ENCODE results near the gene SCN8A.
"Not testable (repeated sequence)": the region's sequence is repeated elsewhere in the genome, so short reads cannot be mapped to it uniquely, and the experiment has no call there.

Gene SCN8A

DNA sequence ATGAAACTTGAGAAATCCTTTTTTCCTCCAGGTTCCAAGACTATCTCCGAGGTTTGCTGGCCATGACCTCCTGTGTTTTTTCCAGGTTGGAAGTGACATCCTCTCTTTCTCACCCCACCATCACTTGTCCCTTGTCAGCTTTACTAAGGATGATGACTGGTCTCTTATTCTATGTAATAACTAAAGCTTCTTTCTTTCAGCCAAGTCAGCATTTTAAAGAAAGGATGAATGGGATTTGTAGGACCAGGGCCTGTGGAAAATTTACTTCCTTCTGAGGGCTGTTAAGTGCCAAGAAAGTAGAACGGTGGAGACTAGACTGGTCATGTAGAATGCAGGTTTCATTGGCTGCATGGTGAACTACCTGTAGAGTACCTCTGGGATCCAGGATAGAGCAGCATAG lies 183.9 kb downstream of the SCN8A start:
- no peak for DNase-seq

DNA sequence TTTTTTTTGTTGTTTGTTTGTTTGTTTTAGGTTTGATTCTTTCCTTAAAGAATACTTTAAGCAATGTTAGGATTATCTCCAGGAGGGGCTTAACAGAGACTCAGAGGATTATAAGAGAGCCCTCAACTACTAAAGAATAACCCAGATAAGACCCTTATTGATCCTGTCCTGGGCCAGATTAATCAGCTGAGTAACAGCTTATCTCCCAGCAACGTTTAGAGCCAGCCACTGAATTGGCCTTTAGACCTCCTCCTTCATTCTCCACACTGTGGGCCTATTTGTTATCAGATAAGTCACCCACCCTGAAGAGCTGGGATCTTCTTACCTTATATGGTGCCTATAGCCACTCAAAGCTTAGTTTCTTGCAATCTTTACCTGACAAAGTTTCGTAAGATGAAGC lies 186.4 kb downstream of the SCN8A start:
- DNase-seq, result no peak

DNA sequence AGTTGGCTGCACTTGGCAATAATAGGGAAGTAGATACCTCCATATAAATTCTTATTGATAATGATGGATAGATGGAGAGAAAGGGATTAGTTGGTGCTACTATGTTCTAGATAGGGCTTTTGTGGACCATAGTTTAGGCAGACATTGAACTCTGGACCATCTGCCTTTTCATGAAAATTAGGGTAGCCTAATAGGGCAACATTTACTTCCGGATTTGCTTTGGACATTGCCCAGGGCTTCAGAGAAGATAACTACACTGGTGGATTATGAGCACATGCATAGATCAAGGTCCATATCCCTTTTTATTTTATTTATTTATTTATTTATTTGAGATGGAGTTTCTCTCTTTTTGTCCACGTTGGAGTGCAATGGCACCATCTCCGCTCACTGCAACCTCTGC lies 186.9 kb downstream of the SCN8A start:
- DNase-seq, result no peak

DNA sequence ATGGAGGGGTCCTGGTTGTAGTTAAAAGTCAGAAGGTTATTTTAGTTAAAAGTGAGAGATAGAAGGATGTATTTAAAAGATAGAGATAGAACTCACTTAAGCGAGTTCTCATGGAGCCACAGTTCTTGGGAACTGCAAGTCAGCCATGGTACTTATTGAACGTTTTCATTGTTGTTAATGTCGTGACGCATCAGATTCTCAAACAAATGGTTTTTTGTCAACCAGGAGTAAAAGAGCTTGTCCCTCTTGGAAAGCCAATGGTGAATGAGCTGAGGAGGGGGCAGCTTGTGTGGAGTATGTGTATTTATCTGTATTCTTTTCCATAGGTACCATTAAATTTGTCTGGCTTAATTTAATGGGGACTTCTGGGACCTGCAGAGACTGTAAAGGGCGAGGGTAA lies 188.8 kb downstream of the SCN8A start:
- no peak for DNase-seq

DNA sequence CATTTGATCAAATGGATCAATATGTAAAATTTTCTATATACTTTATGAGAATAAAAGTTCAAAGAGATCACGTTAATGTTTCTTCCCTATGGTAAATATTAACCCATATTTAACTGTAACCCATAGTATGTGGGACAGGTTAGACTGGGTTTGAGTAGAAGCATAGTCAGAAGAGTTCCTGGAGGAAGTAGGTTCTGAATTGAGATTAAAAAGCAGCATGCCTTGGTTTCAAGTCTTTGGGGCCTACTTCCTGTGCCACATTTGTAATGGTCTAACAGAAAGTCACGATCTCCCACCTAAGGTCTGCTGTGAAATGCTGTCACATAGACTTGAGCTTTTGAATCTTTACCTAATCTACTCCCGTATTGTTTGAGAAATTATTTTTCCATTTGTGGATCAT lies 193.7 kb downstream of the SCN8A start:
- no peak for DNase-seq

DNA sequence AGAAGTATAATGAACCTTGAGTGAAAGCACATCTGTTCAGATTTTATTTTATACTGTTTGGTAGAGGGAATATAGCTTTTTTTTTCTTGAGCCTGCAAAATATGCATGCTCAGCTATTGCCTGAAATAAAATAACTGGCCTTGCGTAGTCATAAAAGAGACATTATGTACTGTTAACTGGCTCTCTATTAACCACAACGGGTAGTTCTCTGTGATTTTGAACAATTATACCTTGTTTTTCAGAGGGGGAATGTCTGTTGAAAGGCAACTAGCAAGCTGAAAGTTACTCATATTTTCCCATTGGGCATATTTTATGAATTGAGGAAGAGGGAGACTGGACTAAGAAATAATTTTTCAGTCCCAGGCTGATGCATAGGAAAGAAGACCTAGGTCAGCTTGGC lies 194.9 kb downstream of the SCN8A start:
- DNase-seq, result no peak

DNA sequence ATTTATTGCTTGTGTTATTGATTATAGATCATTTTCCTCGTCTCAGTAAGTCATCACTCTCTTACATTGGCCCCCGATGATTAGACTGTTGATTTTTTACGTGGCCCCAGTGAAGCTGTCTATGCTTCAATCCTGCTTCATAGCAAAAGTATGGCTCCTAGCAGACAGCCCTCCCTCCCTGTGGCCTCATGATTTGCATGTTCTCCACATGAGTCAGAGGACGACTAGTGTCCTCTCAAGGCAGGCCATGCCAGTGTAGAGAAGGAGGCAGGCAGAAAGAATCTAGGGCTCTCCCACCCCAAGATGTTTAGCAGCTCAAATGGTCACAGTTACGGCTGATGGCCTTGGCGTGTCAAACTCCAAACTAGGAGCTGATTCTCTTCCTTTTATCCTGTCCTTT lies 197.8 kb downstream of the SCN8A start:
- no peak for DNase-seq

DNA sequence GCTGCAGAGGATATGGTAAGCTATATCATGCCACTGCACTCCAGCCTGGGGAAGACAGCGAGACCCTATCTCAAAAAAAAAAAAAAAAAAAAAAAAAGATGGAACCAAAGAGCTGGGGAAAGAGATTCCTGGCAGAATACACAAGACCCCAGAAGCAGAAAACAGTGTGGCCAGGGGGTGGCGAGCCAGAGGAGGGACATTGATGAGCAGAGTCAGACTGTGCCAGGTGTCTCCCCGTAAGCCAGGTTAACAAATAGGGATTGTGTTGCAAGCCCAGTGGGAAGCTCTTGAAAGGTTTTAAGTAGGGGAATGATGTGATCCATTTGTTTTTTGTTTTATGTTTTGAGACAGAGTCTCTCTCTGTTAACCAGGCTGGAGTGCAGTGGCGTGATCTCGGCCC lies 201.4 kb downstream of the SCN8A start:
- no peak for DNase-seq

DNA sequence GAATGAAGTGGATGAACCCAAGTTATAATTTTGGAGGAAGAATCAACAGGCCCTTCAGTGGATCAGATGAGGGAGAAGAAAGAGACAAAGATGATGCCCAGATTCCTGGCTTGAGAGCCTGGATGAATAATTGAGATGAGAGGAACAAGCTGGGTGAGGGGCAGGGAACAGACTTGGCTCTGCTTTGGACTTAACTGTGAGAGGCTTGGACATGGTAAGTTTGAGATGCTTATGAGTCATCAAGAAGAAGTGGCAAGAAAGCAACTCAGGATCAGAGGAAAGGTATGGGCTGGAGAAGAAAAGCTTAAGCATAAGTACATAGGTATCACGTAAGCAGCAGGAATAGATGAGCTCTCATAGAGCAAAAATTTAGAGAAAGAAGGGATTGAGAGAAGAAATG lies 202.2 kb downstream of the SCN8A start:
- no peak for DNase-seq

DNA sequence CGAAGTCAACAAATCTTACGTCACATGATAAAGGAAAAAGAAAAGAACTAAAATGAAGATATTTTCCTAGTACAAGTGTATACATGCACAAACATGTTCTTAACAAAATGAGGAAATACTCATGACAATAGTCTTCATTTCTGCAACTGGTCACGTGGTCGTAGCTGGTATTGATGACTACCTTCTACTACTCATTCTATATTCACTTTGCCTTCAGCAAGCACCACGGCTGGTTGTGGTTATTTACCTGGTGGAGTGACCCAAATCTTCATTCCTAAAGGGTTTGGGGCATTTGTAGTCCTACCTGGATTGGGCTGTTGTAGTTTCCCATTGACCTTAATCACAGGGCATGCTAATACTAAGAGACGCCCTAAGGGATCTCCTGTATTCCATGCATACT lies 206.3 kb downstream of the SCN8A start:
- DNase-seq, result no peak

DNA sequence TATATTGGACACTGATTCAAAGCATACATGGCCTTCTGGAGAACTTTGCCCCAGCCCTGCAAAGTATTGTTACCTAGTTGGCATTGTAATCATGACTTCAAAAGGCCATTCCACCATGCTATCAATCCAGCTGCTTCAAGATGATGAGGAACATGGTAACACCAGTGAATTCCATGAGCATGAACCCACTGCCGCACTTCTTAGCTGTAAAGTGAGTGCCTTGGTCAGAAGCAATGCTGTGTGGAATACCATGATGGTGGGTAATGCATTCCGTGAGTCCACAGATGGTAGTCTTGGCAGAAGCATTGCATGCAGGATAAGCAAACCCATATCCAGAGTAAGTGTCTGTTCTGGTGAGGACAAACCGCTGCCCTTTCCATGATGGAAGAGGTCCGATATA lies 207.0 kb downstream of the SCN8A start:
- not testable (repeated sequence) for DNase-seq

DNA sequence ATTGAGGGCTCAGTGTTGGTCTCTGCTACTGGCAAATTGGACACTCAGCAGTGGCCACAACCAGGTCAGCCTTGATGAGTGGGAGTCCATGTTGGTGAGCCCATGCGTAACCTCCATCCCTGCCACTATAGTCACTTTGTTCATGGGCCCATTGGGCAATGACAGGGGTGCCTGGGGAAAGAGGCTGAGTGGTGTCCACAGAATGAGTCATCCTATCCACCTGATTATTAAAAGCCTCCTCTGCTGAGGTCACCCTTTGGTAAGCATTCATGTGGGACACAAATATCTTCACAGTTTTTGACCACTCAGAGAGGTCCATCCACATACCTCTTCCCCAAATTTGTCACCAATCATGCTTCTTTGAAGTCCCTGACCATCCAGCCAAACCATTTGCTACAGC lies 207.5 kb downstream of the SCN8A start:
- DNase-seq, result no peak

DNA sequence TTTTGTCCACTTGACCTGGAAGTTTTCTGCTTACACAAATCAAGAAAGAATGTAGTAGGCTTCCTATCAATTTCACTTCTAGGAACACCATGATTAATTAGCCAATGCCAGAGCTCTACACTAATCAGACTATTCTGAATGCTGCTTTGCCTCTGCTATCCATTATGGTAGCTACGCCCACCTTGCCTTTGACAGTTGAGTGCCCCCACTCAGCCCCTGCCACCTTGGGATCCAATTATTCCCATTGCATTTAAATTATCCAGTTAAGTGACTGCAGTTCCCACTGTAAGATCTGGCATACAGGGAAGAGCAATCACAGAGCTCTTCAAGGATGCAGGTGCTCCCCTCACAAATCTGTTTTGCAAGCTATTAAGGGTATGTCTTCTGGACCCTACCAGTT lies 210.0 kb downstream of the SCN8A start:
- DNase-seq, result no peak

DNA sequence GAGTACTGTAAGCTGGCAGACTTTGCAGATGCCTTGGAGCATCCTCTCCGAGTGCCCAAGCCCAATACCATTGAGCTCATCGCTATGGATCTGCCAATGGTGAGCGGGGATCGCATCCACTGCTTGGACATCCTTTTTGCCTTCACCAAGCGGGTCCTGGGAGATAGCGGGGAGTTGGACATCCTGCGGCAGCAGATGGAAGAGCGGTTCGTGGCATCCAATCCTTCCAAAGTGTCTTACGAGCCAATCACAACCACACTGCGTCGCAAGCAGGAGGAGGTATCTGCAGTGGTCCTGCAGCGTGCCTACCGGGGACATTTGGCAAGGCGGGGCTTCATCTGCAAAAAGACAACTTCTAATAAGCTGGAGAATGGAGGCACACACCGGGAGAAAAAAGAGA lies 215.9 kb downstream of the SCN8A start:
- no peak for DNase-seq

DNA sequence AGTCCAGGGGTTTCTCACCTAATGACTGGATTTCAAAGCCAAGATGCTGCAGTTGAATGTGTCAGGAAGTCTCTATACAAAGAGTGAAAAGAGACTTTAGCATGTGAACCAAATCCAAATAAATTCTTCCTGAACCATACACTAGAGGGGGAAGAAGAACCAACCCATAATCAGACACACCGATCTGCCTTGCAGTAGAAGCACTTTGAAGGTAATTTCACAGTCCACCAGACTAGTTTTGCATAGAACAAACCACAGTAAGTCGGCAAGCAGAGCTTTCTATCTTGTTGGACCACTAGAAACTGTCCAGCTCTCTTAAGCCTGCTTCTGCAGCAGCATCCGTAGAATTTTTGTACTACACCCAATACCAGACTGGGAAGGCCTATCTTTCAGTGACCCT lies 218.2 kb downstream of the SCN8A start:
- DNase-seq, result no peak

DNA sequence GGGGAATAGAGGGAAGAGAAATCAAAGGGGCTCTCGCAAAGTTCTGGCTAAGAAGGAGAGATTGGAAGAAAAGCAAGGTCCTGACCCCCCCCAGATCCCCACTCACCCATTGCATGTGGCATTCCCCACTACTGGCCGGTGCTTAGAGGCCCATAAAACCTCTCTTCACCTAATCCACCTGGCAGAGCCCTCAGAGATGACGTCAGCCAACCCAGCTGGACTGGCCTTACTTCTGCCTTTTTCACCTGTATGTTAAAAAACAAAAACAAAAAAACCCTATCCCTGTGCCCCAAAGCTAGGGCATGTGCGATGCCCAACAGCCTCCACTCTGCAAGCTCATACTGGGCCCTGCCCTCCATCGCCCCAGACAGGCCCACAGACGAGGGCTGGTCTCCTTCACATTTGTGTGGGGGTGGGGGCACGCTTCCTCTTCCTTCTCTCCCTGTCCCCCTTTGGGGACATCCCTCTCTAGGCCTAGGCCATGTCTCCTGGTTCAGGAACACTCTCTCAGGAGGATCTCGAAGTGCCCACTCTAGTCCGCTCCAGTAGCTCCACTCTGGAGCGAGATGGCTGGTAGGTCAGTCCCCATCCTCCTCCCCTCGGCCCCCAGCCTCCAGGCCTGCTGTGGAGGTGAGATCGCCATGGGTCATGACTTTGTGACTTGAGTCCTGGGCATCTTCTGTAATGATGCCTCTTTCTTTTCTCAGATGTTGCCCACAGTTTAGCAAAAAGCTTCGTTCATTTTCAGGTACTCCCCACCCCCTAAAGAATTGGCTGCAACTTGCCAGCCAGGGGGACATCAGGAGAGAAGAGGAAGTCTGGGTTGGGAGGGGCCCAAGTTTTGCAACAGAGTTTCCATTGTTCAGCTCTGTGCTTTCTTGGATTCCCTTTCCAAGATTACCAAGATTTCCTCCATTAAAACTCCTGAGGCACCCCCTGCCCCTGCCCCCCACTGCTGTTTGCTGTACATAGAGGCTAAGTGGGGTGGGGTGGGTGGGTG lies 220.5 kb downstream of the SCN8A start:
- no peak for DNase-seq

DNA sequence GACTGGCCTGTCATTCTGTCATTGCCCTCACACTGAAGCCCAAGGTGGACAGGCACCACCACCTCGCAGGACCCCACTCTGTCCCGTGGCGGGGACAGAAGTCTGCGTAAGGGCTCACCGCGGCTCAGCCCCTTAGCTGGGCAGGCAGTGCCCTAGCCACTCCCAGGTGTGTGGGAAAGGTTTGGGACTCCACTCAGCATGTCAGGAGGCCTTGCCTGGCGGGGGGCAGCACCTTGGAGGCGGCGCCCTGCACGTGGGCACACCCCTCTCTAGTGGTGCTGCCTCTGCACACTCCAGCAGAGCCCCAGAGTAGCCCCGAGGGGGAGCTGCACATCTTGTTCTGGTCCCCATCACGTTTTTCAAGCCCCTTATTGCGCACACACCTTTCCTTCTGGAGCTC lies 221.8 kb downstream of the SCN8A start:
- no peak for DNase-seq

DNA sequence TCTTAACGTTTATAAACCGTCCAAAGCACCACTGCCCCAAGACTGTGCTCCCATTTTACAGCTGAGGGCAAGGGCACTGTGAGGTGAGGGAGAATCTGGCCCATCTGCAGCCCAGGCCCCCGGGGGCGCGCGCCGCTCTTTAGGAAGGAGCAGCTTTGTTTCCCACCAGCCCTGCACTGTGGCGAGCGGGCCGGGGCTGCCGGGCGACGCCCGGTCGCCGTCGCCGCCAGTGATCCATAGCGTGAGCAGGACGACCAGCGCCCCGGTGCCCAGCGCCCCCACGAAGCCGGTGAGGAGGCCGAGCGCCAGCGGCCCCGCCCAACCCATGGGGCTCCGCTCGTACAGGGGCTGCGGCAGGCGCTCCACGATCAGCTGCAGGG lies 222.9 kb downstream of the SCN8A start:
- no peak for DNase-seq

DNA sequence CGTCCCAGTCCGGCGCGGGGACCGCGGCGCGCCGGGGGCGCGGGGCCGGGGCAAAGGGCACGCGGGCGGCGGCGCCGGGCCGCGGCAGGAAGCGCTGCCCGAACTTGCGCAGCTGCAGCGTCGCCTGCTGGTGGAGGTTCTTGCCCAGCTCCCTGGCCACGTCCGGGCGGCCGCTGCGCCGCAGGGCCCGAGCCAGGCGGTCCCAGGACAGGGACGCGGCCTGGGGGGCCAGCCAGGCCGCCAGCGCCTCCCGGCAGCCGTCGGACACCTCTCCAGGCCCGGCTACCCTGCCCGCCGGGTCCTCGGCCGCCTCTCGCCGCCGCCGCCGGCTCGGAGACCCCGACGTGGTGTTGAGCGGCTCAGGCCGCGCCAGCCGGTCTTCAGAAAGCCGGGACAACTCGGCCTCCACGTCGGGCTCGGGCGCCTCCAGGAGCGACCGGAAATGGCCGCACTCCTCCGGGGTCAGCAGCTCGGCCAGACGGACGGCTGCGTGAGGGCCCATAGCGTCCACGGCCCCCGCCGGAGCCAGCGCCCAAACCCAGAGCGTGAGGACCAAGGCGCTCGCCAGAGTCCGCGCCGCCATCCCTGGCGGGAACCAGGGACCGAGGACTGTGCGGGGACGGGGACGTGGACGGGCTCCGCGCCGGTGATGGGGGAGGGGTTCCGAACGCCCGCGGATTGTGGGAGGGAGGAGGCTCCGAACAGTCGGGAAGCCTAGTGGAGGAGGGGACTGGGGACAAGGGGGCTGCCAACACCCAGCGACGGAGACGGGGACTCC lies 223.5 kb downstream of the SCN8A start:
- DNase-seq, result peak; percentile 12 to 65 (median 36)

DNA sequence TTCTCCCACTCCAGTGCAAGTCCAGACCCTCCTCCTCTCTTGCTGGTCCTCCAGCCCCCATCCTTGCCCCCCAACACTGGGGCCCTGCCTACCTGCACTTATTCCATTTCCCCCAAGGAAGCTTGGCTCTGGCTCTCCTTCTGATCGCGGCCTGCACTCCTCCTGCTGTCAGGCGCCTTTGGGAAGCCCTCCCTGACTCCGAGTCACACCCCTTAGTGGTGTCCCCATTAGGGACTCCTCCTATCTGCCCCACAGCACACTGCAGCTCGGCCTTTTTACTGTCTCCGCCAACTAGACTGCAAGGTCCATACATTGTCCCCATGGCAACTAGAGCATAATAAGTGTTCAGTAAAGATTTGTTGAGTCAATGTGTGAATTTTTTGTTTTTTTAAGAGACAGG lies 224.5 kb downstream of the SCN8A start:
- no peak for DNase-seq

DNA sequence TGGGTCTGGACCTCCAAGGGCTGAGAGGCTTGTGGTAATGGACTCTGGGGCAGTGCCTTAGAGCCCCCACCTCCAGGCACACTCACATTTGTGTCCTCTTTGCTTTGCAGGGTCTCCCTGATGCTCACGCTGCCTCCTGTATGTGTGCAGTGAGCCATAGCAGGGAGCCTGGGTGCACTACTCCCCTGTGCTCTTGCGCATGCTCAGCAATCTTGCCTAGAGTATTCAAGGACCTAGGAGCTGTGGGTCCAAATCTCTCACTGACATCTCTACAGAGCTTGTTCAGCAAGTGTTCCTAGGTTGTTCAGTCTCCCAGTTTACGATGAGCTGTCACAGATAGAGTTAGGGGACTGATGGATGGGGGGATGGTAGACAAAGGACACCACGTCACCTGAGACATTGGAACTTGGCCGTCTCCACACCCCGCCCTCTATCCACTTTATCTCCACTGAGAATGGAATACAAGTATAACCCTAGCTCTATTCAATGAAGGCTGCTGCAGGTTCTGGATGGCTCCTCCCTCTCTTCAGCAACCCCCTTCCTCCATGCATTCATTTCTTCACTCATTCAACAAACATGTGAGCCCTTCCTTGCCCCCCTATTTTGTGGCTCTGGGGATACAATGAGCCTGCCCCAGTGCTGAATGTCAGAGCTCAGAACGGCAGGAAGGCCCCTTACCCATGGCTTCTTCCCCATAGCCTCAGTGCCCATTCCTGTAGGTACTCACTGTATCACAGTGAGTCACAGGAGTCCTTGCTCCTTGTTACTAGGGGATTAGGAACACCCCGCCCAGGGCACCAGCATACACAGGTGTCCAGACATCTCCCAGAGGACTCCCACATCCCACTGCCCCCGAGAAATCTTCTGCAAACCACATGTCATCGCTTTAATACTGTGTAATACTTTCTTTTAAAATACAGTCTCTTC lies 226.3 kb downstream of the SCN8A start:
- no peak for DNase-seq

DNA sequence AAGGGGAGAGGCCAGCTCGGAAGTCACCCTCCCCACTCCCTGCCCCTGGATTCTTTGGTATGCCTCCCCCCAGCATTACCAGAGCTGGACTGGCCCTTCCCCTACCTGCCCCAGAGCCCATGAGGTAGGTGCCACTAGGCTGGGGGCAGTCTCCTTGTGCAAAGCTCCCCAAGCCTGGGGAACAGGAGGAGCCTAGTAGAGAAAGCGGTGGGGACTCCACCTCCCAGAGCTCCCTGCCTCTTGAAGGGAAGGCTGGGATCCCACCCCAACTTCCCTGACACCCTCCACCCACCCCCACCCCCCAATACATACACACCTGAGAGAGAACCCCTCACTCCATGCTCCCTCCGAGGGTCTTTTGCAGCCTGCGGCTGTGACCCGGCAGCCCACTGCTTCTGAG lies 227.1 kb downstream of the SCN8A start:
- DNase-seq, result no peak

Measured in activated naive CD4-positive, alpha-beta T cell (primary cell).